ENCODE data around the gene HBEGF.
A peak's percentile ranks its signal among the peaks of the same experiment; 100 is the strongest.

HBEGF gene, protein sequence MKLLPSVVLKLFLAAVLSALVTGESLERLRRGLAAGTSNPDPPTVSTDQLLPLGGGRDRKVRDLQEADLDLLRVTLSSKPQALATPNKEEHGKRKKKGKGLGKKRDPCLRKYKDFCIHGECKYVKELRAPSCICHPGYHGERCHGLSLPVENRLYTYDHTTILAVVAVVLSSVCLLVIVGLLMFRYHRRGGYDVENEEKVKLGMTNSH

DNA sequence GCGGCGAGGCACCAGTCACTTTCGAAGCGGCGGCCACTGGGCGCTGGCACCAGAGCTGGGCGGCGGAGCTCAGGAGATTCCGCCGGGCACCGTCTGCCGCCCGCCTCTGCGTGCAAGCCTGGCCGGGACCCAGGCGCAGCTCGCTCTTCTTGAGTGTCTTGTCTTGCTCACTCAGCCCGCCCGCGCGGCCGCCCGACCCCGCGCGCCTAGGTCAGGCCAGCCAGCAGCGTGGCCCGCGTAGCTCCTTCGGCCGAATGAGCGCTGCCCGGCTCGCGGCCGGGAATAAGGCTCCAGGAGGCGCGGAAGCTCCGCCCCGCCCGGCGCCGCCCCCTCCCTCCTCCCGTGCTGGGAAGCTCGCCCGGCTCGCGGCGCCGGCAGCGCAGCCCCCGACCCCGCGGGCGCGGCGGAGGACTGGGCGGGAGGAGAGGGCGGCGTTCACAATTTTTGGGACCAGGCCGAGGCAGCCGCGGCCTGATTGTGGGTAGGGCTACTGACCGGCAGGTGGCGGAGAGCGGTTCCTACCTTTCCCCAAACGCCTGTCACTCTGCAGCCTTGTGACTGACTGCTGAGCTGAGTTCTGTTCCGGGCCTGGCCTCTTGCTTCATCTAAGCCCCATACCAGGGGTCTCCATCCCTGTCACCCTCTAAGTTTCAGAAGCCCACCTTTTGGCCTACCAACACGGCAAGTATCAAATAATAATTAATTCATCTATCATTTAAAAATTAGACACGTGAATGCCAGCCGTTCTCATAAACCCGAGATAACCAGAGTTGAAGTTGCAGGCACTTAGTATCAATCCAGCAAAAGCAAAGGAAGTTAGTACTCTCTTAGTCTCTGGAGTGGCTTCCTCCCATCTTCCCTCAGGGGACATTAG is at the start of gene HBEGF:
HBEGF (minus strand) TSS at position 256 of the 874 bp plus-strand sequence. CDS start 275 bp downstream, outside the sequence.
- peak; percentile 53 to 61 for DNase-seq

DNA sequence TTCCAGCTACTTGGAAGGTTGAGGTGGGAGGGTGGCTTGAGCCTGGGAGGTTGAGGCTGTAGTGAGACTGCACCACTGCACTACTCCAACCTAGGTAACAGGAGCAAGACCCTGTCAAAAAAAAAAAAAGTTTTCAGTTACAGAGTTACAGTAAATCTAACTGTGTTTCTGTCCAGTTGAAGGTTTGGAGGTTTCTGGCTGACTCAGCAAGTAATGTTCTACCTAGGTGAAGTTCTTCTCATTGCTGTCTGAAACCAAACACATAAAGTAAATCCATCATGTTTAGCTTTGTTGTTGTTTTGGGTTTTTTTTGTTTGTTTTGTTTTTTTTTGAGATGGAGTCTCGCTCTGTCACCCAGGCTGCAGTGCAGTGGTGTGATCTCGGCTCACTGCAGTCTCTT is 47.3 kb upstream of the HBEGF start:
- no peak for DNase-seq

DNA sequence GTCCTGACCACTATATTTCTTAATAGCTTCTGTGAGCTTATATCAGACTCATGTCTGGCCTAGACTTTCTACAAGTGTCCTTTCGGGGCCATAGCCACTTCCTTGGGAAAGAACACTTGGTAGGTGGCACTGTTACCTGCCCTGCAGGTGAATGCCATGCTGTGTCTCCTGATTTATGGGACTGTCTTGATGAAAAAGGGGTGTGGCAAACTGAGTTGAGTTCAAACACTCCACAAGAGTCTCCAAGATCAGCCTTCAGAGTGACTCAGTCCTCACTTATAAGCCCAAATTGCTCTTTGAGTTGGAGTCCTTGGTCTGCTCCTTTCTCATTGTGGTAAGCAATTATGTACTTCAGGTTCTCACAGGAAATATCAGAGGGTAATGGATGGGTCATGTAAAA is 45.3 kb upstream of the HBEGF start:
- DNase-seq, result no peak

DNA sequence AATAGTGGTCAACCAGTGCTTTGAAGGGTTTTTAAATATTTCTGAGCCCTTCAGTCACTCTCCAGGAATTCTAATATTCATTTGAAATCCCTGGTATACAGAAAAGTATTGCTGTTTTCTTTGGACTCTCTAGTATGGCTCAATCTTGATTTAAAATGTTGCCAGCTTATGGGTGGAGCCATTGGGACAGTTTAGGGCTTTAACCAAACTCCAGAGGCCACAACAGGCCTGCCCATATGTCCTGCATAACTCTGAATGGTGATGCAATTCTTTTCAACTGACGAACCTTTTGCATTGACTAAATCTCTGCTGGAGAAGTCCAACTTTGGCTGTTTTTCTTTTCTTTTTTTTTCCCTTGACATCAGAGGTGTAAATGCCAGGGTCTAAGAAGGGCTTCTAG is 44.9 kb upstream of the HBEGF start:
- no peak for DNase-seq

DNA sequence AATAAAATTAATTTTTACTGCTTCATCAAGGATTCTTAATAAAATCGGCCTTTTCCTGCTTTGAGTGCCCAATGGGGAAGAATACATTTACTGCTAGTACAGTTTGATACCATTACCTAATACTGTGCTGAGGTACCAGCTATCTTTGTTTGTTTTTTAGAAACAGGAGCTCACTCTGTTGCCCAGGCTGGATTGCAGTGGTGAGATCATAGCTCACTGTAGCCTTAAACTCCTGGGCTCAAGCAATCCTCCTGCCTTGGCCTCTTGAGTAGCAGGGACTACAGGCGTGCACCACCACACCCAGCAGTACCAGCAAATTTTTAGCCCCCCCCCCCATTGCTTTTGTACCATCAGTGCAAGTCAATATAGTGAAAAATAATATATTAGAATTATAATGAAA is 41.6 kb upstream of the HBEGF start:
- DNase-seq, result no peak

DNA sequence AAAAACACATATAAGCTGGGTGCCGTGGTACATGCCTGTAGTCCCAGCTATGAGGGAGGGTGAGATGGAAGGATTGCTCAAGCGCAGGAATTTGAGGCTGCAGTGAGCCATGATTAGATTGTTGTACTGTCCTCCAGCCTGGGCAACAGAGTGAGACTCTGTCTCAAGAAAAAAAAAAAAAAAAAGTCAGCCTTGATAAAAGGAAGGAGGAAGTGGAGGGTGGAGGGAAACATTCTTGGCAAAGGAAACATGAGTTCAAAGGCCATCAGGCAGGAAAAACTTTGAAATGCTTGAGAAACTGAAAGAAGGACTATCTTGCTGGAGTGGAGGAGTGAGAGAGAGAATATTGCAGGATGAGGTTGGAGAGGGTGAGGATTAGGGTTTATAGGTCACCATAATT is 36.9 kb upstream of the HBEGF start:
- no peak for DNase-seq

DNA sequence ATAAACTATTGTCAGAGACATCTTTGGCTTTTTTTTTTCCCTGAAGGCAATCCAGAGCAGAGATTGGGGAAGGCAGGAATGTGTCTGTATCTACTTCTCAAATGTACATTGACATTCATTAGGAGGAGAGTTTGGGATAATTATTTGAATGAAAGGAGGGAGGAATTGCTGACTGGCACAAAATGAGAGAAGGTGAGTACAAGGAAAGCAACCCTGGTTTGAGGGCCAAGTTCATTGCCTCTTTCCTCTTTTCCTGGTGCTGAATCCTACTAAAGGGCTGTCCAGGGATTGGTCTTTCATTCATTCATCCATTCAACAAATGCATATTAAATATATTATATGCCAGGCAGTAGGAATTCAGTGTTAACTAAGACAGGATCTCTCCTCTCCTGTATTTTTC is 36.5 kb upstream of the HBEGF start:
- no peak for DNase-seq

DNA sequence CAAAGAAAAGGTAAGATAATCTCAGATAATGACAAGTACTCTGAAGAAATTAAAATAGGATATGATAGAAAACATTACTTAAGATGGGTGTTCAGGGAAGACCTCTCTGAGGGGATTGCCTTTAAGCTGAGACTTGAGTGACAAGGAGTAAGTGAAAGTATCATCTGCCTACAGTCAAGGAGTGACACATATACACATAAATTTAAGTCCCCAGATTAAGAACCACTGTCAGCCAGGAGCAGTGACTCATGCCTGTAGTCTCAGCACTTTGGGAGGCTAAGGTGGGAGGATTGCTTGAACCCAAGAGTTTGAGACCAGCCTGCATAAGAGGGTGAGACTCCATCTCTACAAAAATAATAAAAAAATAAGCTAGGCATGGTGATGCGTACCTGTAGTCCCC is 35.6 kb upstream of the HBEGF start:
- DNase-seq, result no peak

DNA sequence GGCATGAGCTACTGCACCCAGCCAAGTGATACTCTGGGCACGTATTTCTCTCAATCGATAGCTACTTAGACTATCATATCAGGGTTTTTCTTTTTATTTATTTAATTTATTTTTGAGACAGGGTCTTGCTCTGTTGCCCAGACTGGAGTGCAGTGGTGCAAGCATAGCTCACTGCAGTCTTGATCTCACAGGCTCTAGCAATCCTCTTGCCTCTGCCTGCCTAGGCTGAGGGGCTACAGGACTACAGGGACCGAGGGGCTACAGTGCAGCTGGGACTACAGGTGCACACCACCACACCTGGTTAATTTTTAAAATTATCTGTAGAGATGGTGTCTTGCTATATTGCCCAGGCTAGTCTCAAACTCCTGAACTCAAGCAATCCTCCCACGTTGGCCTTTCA is 34.9 kb upstream of the HBEGF start:
- DNase-seq, result no peak

DNA sequence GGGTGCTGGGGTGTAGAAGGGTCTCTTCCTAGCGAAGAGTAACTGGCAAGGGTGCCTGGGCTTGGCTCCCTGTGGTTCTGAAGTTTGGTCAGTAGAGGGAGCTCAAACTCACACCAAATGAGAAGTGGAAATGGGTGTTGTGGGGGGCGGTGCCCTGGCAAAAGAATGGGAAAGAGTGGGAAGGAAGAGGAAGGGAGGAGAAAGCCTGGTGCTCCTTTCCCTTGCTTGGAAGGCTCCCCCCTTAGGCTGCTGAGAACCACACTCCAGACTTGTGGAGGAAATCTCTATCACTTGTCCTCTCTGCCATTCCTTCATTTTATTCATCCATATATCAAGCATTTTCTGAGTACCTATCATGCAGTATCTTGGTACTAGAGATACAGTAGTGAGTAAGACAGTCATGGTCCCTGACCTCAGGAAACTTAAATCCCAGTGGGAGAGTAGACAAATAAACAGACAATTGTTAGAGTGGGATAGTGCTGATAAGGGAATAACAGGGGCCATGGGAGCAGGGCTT is 26.6 kb upstream of the HBEGF start:
- peak; percentile 37 to 51 for DNase-seq

DNA sequence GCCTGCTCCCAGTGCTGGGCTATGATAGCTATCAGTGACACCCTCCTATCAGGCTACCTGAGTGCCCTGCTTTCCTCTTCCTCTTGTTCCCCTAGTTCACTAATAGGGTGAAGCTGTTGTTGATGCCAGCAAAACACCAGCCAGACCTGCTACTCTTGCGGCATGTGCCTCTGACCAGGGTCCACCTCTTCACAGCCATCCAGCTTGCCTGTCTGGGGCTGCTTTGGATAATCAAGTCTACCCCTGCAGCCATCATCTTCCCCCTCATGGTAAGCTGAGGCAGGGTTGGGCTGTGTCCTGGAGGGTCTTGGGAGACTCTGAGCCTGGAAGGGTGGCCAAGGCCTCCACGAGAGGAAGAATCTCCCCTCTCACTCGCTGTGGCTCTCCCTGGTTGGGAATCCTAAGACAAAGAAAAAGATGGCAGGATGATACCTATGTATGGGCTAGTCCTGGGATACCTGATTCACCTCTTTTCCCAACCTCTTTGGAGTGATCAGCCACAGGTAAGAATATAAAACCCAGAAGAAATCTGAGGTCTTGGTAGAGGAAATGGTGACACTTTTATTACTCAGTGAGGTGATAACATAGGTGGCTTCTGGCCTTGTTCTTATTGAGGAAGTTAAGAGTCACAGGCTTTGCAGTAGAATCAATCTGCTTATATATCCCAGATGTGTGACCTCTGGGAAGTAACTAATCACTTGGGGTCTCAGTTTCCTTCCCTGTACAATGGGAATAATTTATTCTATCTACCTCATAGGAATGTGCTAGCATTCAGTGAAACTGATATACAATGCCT is 25.2 kb upstream of the HBEGF start:
- no peak for DNase-seq

DNA sequence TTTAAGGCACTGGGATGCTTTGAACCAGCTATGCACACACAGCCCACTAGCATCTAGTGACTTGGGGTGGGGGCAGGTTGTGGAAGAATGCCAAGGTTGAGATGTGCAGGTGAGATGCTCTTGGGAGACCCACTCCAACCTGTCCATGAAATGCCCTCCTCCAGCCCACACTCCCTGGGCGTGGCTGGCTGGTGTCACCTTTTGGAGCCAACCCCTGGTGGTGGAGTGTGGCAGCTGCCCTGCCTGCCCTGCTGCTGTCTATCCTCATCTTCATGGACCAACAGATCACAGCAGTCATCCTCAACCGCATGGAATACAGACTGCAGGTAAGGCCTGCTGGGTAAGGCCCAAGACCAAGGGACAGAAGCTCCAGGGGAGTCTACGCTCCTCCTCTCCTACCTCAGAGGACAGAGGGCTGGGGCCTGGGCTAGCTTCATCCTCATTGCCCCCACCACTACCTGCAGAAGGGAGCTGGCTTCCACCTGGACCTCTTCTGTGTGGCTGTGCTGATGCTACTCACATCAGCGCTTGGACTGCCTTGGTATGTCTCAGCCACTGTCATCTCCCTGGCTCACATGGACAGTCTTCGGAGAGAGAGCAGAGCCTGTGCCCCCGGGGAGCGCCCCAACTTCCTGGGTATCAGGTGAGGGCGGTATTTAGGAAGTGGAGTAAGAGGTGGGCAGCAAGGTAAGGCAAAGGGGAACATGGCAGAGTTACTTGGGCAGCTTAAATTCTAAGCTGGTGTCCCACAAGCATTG is 21.0 kb upstream of the HBEGF start:
- DNase-seq, result no peak

DNA sequence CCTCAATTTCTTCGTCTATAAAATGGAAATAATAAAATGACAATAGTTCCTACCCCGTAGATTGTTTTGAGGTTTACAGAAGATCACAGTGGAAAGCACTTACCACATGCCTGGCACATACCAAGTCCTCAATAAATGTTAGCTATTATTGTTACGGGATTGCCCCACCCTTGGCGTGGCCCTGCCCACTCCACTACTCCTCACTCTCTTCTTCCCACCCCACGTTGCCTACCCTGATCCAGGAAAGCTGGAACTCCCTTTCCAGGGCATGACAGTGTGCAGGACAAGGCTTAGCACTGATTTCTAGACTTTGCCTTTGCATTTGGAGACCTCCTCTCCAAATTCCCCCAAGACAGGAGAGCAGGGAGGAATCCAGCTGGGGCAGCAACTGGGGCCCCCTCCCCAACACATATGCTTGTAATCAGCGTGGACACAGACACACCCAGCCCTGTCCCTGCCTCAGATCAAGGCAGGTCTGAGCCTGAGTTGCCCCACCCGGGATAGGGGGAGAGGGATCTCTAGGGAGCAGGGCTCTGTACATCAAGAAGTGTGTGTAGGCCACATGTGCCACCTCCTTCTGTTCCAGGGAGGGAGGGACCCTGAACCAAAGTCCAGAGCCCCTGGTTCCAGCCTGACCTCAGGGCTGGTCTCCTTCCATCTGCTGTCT is 20.3 kb upstream of the HBEGF start:
- DNase-seq, result no peak

DNA sequence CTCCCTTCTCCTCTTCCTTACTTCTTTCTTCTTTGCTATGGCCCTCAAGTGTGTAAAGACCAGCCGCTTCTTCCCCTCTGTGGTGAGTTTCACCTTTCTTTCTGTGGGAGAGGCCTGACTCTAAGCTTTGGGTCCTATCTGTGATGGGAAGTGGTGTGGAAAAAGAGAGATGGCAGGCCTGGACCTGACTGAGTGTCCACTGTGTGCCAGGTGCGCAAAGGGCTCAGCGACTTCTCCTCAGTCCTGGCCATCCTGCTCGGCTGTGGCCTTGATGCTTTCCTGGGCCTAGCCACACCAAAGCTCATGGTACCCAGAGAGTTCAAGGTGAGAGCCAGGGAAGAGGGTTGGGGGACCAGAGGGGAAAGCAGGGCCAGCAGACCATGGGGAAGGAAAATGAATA is 19.5 kb upstream of the HBEGF start:
- no peak for DNase-seq

DNA sequence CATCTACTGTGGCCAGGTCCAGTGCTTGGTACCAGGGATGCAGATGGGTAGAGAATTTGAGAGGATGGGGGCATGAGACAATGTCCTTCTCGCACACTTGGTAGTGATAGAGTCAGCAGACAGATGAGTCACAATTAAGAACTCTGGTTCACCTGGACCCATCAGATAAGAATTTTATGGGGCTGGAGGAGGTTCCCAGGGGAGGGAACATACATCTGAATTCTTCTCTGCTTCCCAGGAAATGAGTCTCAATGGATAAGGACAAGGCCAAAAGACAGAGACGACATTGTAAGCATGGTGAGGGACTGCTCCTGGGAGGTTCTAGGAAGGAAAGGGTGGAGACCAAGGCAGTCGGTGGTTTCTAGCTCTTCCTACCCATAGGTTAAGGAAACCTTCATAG is 18.9 kb upstream of the HBEGF start:
- no peak for DNase-seq

DNA sequence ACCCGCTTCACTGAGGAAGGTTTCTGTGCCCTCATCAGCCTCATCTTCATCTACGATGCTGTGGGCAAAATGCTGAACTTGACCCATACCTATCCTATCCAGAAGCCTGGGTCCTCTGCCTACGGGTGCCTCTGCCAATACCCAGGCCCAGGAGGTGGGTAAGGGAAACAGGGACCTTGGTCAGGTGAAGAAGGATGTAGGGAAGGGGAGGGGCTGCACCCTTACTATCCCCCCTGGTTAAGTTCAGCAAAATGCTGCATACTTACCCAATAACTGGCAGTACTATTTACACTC is 18.0 kb upstream of the HBEGF start:
- DNase-seq, result no peak

DNA sequence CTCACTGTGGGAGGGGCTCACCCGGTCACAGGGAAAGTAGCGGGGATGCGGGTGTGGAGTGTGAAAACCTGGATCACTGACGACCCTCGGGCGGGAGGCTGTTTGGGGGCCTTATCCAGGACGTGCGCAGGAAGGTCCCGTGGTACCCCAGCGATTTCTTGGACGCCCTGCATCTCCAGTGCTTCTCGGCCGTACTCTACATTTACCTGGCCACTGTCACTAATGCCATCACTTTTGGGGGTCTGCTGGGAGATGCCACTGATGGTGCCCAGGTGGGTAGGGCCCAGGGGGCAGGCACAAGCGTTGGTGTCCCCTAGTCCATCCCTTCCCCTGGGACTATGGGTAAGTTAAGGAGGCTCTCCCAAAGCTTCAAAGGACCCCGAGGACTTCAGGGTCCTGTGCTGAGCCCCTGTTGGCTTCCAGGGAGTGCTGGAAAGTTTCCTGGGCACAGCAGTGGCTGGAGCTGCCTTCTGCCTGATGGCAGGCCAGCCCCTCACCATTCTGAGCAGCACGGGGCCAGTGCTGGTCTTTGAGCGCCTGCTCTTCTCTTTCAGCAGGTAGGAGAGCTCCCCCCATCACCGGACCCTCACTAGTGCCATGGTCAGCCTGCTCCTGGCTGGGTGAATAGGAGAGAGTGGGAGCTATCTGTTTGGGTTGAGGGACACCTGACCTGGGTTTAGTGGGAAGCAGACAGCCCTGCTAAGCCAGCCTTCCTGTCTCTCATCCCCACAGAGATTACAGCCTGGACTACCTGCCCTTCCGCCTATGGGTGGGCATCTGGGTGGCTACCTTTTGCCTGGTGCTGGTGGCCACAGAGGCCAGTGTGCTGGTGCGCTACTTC is 17.4 kb upstream of the HBEGF start:
- no peak for DNase-seq

DNA sequence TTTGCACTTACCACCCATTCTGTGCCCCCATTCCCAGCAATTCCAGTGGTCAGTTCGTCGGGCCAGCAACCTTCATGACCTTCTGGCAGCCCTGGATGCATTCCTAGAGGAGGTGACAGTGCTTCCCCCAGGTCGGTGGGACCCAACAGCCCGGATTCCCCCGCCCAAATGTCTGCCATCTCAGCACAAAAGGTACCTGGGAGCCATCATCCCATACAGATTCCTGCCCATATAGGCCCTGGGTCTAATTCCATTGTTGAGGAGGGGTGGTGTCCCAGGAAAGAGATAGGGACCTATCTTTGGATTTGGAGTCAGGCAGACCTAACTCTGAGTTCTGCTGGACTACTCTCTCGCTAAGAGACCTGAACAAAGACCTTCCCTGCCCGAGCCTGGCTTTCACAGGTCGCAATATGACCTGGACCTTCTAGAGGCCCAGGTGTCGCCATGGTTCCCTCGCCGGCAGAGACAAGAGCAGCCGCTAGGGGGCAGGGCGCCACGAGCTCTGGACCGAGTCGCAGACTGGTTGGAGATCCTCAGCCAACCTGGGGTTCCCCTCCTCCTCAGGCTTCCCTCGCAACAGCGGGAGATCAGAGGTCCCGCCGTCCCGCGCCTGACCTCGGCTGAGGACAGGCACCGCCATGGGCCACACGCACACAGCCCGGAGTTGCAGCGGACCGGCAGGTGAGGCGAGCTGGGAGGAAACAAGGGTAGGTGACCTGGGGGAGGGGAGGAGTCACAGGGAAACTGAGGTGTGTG is 16.6 kb upstream of the HBEGF start:
- peak; percentile 81 to 83 for DNase-seq

DNA sequence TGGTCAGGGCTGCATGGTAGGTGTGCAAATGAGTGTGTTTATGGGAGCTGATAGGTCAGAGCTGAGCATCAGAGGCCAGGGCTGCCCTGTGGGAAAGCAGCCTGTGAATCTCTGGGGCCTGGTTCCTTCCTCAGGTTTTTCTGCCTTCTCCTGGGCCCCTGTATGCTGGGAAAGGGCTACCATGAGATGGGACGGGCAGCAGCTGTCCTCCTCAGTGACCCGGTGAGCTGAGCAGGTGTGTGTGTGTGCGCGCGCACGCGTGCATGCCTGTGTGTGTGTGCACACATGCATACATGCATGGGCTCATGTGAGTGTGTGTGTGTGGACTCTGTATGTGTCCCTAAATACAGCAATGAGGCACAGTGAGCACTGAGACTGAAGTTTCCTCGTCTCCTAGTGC is 15.9 kb upstream of the HBEGF start:
- no peak for DNase-seq

DNA sequence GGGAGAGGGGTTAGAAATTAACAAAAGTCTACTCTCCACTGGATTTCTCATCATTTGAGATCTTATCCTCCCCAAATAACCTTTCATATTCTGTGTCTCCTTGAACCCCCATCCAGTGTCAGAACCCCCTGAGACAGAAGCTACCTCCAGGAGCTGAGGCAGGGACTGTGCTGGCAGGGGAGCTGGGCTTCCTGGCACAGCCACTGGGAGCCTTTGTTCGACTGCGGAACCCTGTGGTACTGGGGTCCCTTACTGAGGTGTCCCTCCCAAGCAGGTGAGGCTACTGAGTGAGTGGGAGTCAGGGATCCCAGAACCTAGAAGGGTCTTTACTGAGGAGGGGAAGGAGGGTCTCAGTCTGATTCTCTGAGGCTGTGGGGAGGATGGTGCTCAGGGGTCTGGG is 15.5 kb upstream of the HBEGF start:
- DNase-seq, result no peak

Measured in CD4-positive, alpha-beta T cell treated with Interleukin-4 for 1 hour (primary cell).